Lower leg skin (tissue), 4 donors: Measurements from ENCODE around the gene SLC35B4. TPM values are rescaled to one million over a fixed set of nuclear protein-coding genes. Genes with fewer than 3 reads are reported as not detected.
"Not testable (repeated sequence)": the region's sequence is repeated elsewhere in the genome, so short reads cannot be mapped to it uniquely, and the experiment has no call there.

ENCODE experiments used
- DNase-seq, 2 donors: peaks; one replicate each; pipeline ENCODE4 v3.0.0-alpha.2; 2019; ENCODE audit warnings: low spot score in 2 of 2
- H3K4me3 ChIP-seq: fragments of 200-600 bp; sonication (generic); 2 replicates; pipeline ENCODE4 v1.5.1; 2017; ENCODE audit warnings: mild to moderate bottlenecking, low read depth; ENCODE audit not compliant: poor library complexity, severe bottlenecking
- CTCF ChIP-seq, 3 donors: fragments of 450-650 bp; IDR thresholded peaks; one replicate each; pipeline ENCODE4 v1.5.1; 2016; ENCODE audit warnings: antibody characterized with exemption in 3 of 3, mild to moderate bottlenecking in 3 of 3, moderate library complexity in 2 of 3
- POLR2A ChIP-seq, 2 donors: fragments of 450-650 bp; IDR thresholded peaks; one replicate each; pipeline ENCODE4 v1.6.1; 2016 to 2017; ENCODE audit warnings: antibody characterized with exemption in 2 of 2, mild to moderate bottlenecking in 1 of 2, moderate library complexity in 1 of 2
- WGBS, 2 donors: methylation state at CpG; one replicate each; pipeline ENCODE4 v1.1.5; 2018; 5-methylcytosine and 5-hydroxymethylcytosine counted together
- intact Hi-C: fragments of 100-400 bp; cut with DNase I; formaldehyde crosslinking; loops from one replicate; pipeline ENCODE4 v1.15.0; 2023; ENCODE audit warnings: low total_unique reads
- total RNA-seq, 4 donors: library from RNA; depleted of rRNA; stranded (reverse); fragments of >200 nt; gene quantifications; one replicate each; pipeline ENCODE4 v1.1.0, GENCODE V29; 2016

The SLC35B4 gene
- total RNA-seq, 4 donors from 2014 or later, result 2.1 to 5.8 (median 2.9) TPM

GRCh38 chr7:134298902-134299683, 17.6 kb downstream of the SLC35B4 start:
- 67 to 71% methylated on average over 10 of the region's 10 CpGs for WGBS, 2 donors
- DNase-seq, result no peak
- intact Hi-C loops, result no loop called here
- H3K4me3 ChIP-seq, result no peak overlapping the region
- no peak for TF ChIP-seq CTCF (IDR thresholded peaks at IDR 0.05)
- no peak for TF ChIP-seq POLR2A (IDR thresholded peaks at IDR 0.05)

DNA sequence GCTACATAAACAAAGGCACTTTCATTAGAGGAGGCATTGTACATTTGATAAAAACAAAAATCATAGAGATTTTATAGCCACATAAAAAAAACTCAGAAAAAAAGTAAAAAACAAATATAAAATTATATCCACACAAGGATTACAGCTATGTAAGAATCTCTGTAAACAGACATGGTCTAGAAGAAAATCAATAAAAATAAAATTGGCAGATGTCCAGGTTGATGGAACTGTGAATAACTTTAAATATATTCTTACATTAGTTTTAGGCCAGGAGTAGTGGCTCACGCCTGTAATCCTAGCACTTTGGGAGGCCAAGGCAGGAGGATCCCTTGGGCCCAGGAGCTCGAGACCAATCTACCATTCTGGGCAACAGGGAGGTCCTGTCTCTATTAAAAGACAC, 19.2 kb downstream of the SLC35B4 start:
- 92 to 94% methylated on average over 2 of the region's 2 CpGs for WGBS, 2 donors
- no peak for DNase-seq
- no peak overlapping the region for H3K4me3 ChIP-seq
- intact Hi-C loops, result no loop called here
- no peak for TF ChIP-seq CTCF (IDR thresholded peaks at IDR 0.05)
- TF ChIP-seq POLR2A (IDR thresholded peaks at IDR 0.05), result no peak

- H3K4me3 ChIP-seq, intact Hi-C loops, DNase-seq: not testable (repeated sequence)
- 79 to 81% methylated on average over 7 of the region's 7 CpGs for WGBS, 2 donors
Measured at GRCh38 chr7:134295982-134296381, 20.7 kb downstream of the SLC35B4 start.

DNA sequence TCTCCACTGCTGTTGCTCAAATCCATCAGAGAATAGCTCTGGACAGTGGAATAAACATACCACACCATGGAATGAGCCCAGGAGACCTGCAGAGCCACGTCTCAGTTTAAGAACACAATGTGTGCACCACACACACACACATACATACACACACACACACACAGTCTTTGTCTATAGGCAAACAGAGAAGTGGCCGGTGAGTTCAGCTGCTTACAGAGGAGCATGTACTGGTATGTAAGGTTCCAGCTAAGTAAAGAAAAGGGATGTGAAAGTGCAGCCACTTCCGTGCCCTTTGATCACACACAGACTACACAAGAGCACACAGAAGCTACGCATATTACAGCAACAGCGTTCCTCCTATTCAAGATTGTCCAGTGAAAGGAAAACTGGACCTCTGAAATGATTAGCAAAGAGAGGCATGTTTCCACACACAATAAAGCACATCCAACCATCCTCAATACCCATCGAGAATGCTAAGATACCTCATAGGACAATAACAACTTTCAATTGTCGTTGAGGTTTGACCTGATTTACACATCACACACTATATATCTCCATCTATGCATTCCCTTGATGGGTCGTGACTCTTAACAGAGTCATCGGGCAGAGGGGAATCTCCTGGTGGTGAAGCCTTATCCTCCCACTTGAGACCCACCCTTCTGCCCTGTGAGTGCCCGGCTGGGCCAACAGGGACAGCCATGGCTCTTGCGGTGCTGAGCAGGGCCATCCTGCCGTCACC, 23.6 kb downstream of the SLC35B4 start:
- intact Hi-C loops, result no loop called here
- TF ChIP-seq CTCF (IDR thresholded peaks at IDR 0.05) (peak in 1 of 3 donors; percentile 14), POLR2A (IDR thresholded peaks at IDR 0.05) (no peak)

GRCh38 chr7:134290286-134290685, 26.4 kb downstream of the SLC35B4 start:
- DNase-seq, result no peak
- TF ChIP-seq CTCF (IDR thresholded peaks at IDR 0.05) (no peak), POLR2A (IDR thresholded peaks at IDR 0.05) (no peak)
- intact Hi-C loops, result no loop called here
- 33 to 39% methylated on average over 3 of the region's 3 CpGs for WGBS, 2 donors
- no peak overlapping the region for H3K4me3 ChIP-seq

More for the DNA sequence above, 23.6 kb downstream of the SLC35B4 start:
- peak in 1 of 2 donors; percentile 22 for DNase-seq
- H3K4me3 ChIP-seq, result no peak overlapping the region
- 91 to 92% methylated on average over 12 of the region's 12 CpGs for WGBS, 2 donors

DNA sequence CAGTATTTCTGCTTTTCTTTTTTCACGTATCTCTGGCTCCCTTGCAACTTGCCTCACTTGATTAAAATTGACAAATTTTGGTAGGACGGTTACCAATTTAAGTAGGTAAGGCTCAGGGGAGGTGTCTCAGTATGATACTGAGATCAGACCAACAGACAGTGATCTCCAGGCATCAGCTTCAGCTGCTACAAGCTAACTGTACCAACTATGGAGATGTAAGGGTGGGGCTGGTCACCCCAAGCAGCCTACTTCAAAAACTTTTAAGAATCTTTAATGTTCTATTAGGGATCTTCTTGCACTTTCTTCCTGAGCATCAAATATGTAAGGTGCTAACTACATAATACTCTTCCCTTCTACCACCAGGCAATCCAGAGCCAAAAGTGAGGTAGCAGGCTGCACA, 26.9 kb downstream of the SLC35B4 start:
- WGBS, 2 donors, result 38 to 59% methylated on average over 2 of the region's 2 CpGs
- DNase-seq, result no peak
- H3K4me3 ChIP-seq, result no peak overlapping the region
- intact Hi-C loops, result no loop called here
- no peak for TF ChIP-seq CTCF (IDR thresholded peaks at IDR 0.05)
- TF ChIP-seq POLR2A (IDR thresholded peaks at IDR 0.05), result no peak
